RWPE2 (cell line): ENCODE measurements around the gene SMPDL3A.
A peak's percentile ranks its signal among the peaks of the same experiment; 100 is the strongest.

Experiments
- ATAC-seq: fragments of 200-7000 bp; cut with Tn5 transposase; 3 replicates; pipeline ENCODE4 v1.9.1; 2021; ENCODE audit warnings: low read depth
- DNase-seq: peaks from one replicate; pipeline ENCODE4 v3.0.0-alpha.2; 2020; ENCODE audit warnings: low spot score
- H3K27ac ChIP-seq: fragments of 450-650 bp; 2 replicates; pipeline ENCODE4 v1.5.1; 2017; ENCODE audit warnings: mild to moderate bottlenecking; ENCODE audit not compliant: poor library complexity, severe bottlenecking
- H3K27me3 ChIP-seq: fragments of 250-450 bp; sonication (Bioruptor Pico); 2 replicates; pipeline ENCODE4 v1.5.1; 2021; ENCODE audit warnings: mild to moderate bottlenecking, moderate library complexity; ENCODE audit not compliant: insufficient read depth, poor library complexity, severe bottlenecking
- H3K36me3 ChIP-seq: fragments of 250-450 bp; sonication (Bioruptor Pico); 2 replicates; pipeline ENCODE4 v1.5.1; 2020; ENCODE audit warnings: low read depth, mild to moderate bottlenecking, moderate library complexity
- H3K4me1 ChIP-seq: fragments of 250-450 bp; sonication (Bioruptor Pico); 2 replicates; pipeline ENCODE4 v1.5.1; 2021; ENCODE audit warnings: mild to moderate bottlenecking, moderate library complexity; ENCODE audit not compliant: insufficient read depth, poor library complexity, severe bottlenecking
- H3K4me3 ChIP-seq: fragments of 250-450 bp; sonication (Bioruptor Pico); 2 replicates; pipeline ENCODE4 v1.5.1; 2021; ENCODE audit warnings: mild to moderate bottlenecking, moderate library complexity; ENCODE audit not compliant: severe bottlenecking
- H3K9me3 ChIP-seq: fragments of 250-450 bp; sonication (Bioruptor Pico); 2 replicates; pipeline ENCODE4 v1.5.1; 2021; ENCODE audit warnings: mild to moderate bottlenecking, moderate library complexity; ENCODE audit not compliant: severe bottlenecking
- CTCF ChIP-seq: fragments of 450-650 bp; IDR thresholded peaks from one replicate; pipeline ENCODE4 v1.5.1; 2017; ENCODE audit warnings: mild to moderate bottlenecking, moderate library complexity; ENCODE audit not compliant: poor library complexity, severe bottlenecking

Gene SMPDL3A

DNA sequence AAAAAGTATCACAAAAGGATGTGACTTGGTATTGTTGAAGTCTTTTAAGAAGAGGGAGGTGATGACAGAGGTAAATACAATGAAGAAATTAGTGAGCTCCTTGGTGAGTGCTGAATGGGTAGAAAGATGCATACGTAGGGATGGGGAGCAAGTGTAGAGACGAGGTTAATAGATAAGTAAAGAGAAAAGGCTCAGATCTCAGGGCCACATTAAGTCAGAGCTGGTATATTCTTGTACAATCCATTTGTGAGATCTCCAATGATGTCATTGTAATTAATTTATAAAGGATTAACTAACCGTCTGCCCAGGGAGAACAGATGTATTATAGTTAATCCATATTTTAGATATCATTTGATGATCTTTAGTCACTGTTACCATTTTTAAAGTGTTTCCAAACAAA lies 43.4 kb downstream of the SMPDL3A start:
- Histone ChIP-seq H3K4me3 (no peak overlapping the region), H3K27ac (no peak overlapping the region), H3K9me3 (no peaks in the 10 kb centered on the region), H3K36me3 (no peaks in the 10 kb centered on the region), H3K27me3 (no peaks in the 10 kb centered on the region), H3K4me1 (no peaks in the 10 kb centered on the region)
- ATAC-seq (no peak), DNase-seq (no peak)
- TF ChIP-seq CTCF = no peak

DNA sequence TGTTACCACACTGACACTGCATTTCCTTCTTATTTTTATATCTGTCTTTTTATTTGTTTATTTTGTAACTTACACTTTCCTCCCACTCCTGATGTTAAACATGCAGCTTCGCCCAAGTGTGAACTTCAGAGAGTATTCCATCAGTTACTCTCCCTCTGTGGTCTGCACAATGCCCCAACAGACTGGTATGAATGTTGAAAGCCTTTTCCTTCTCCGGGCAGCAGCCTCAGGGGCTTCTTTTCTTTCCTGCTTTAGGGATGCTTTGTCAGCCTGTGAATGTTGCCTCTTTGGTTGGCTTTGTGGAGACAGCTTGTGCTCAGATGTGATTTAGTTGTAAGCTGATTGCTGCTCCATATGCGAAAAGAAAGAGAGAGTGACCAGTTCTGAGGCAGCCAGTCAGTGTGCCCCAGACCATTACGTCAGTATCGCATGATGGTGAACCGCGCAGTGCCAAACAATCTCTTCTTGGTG lies 44.0 kb downstream of the SMPDL3A start:
- H3K36me3 ChIP-seq = no peaks in the 10 kb centered on the region
- H3K4me1 ChIP-seq = no peaks in the 10 kb centered on the region
- no peak for TF ChIP-seq CTCF
- no peak overlapping the region for H3K4me3 ChIP-seq
- no peaks in the 10 kb centered on the region for H3K27me3 ChIP-seq
- H3K27ac ChIP-seq = no peak overlapping the region
- ATAC-seq (no peak), DNase-seq (no peak)
- H3K9me3 ChIP-seq = no peaks in the 10 kb centered on the region

GRCh38 chr6:122838060-122838780 lies 49.2 kb downstream of the SMPDL3A start:
- DNase-seq (no peak), ATAC-seq (no peak)
- H3K4me1 ChIP-seq = no peaks in the 10 kb centered on the region
- no peaks in the 10 kb centered on the region for H3K36me3 ChIP-seq
- H3K27ac ChIP-seq = no peak overlapping the region
- no peak overlapping the region for H3K4me3 ChIP-seq
- no peaks in the 10 kb centered on the region for H3K27me3 ChIP-seq
- no peaks in the 10 kb centered on the region for H3K9me3 ChIP-seq
- TF ChIP-seq CTCF = peak; percentile 77

- Histone ChIP-seq H3K9me3 (no peaks in the 10 kb centered on the region), H3K27me3 (no peaks in the 10 kb centered on the region), H3K4me3 (no peak overlapping the region), H3K4me1 (no peaks in the 10 kb centered on the region), H3K27ac (no peak overlapping the region), H3K36me3 (no peaks in the 10 kb centered on the region)
- peak; percentile 63 for TF ChIP-seq CTCF
- ATAC-seq = peak; percentile 75; the same call in 2 of the 3 replicates
- no peak for DNase-seq
Observed at GRCh38 chr6:122839472-122839871, 50.4 kb downstream of the SMPDL3A start.

GRCh38 chr6:122839906-122840305 lies 50.8 kb downstream of the SMPDL3A start:
- peak; percentile 33 for TF ChIP-seq CTCF
- no peak overlapping the region for H3K4me3 ChIP-seq
- H3K36me3 ChIP-seq = no peaks in the 10 kb centered on the region
- ATAC-seq = 0 out of 3 replicates have a peak, but pooled peaks have one; percentile 27
- H3K9me3 ChIP-seq = no peaks in the 10 kb centered on the region
- H3K27ac ChIP-seq = no peak overlapping the region
- no peak for DNase-seq
- no peaks in the 10 kb centered on the region for H3K4me1 ChIP-seq
- no peaks in the 10 kb centered on the region for H3K27me3 ChIP-seq
